ENCODE data around the gene PKD2. TPM values are rescaled to one million over a fixed set of nuclear protein-coding genes. Genes with fewer than 3 reads are reported as not detected.
A peak's percentile ranks its signal among the peaks of the same experiment; 100 is the strongest.

The PKD2 gene
- total and polyA plus RNA-seq, 2 donors (not counting 1 experiment from before 2014, with no cell fraction given): 109 to 158 TPM

DNA sequence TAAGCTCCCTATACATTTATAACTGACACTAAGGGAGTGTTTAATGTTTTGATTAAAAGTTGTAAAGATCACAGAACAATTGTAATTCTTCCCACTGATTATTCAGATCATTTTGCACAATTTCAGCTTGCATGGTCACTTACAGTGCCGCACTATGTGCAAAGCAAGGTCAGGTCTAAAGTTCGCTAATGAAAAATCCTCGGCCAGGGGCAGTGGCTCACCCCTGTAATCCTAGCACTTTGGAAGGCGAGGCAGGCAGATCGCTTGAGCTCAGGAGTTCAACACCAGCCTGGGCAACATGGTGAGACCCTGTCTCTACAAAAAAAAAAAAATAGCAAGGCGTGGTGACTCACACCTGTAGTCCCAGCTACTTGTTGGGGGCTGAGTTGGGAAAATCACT is 57.0 kb downstream of the PKD2 start:
- H3K9me3 ChIP-seq (ENCODE audit: control insufficient read depth, insufficient read depth, low read depth, low read length): no peaks in the 10 kb centered on the region
- no peak overlapping the region for H2AFZ ChIP-seq (ENCODE audit: low read length)
- no peak for TF ChIP-seq CTCF (conservative IDR thresholded peaks at IDR 0.05 in 1 of 2, IDR thresholded peaks at IDR 0.05 in 1 of 2; ENCODE audit: low read depth in 1 of 2, low read length in 2 of 2)
- TF ChIP-seq EZH2 (IDR thresholded peaks at IDR 0.05; ENCODE audit: low read length, missing control alignments): no peak
- no peak overlapping the region for H3K27ac ChIP-seq (ENCODE audit: insufficient read depth, low read length)
- DNase-seq (ENCODE audit: low read depth in 2 of 2): no peak
- no peak overlapping the region for H3K4me3 ChIP-seq (replicated peaks in 1 of 4; ENCODE audit: control extremely low read depth in 1 of 4, insufficient read depth in 1 of 4, low read depth in 3 of 4, low read length in 4 of 4)
- no peak overlapping the region for H3K4me2 ChIP-seq (ENCODE audit: extremely low read depth, insufficient read depth, low read length)
- no peaks in the 10 kb centered on the region for H3K4me1 ChIP-seq (ENCODE audit: control insufficient read depth, extremely low read depth, insufficient read depth, low read length)
- no peaks in the 10 kb centered on the region for H4K20me1 ChIP-seq (ENCODE audit: control insufficient read depth, extremely low read depth, insufficient read depth, low read length)
- no peaks in the 10 kb centered on the region for H3K27me3 ChIP-seq (ENCODE audit: control insufficient read depth, insufficient read depth, low read length)
- peaks cover 11% of the 10 kb centered on the region for H3K36me3 ChIP-seq (ENCODE audit: control insufficient read depth, insufficient read depth, low read length)
- no peaks in the 10 kb centered on the region for H3K79me2 ChIP-seq (ENCODE audit: control insufficient read depth, insufficient read depth, low read length)
- no peak overlapping the region for H3K9ac ChIP-seq (ENCODE audit: insufficient read depth, low read length)

- H4K20me1 ChIP-seq (ENCODE audit: control insufficient read depth, extremely low read depth, insufficient read depth, low read length): no peaks in the 10 kb centered on the region
- no peak overlapping the region for H3K27ac ChIP-seq (ENCODE audit: insufficient read depth, low read length)
- no peak overlapping the region for H3K4me2 ChIP-seq (ENCODE audit: extremely low read depth, insufficient read depth, low read length)
- H3K4me1 ChIP-seq (ENCODE audit: control insufficient read depth, extremely low read depth, insufficient read depth, low read length): no peaks in the 10 kb centered on the region
- H3K27me3 ChIP-seq (ENCODE audit: control insufficient read depth, insufficient read depth, low read length): no peaks in the 10 kb centered on the region
- peaks cover 11% of the 10 kb centered on the region for H3K36me3 ChIP-seq (ENCODE audit: control insufficient read depth, insufficient read depth, low read length)
- no peak overlapping the region for H3K4me3 ChIP-seq (replicated peaks in 1 of 4; ENCODE audit: control extremely low read depth in 1 of 4, insufficient read depth in 1 of 4, low read depth in 3 of 4, low read length in 4 of 4)
- H3K9me3 ChIP-seq (ENCODE audit: control insufficient read depth, insufficient read depth, low read depth, low read length): no peaks in the 10 kb centered on the region
- DNase-seq (ENCODE audit: low read depth in 2 of 2): peak in 1 of 2 donors; percentile 4
- no peak overlapping the region for H2AFZ ChIP-seq (ENCODE audit: low read length)
- TF ChIP-seq EZH2 (IDR thresholded peaks at IDR 0.05; ENCODE audit: low read length, missing control alignments) (no peak), CTCF (conservative IDR thresholded peaks at IDR 0.05 in 1 of 2, IDR thresholded peaks at IDR 0.05 in 1 of 2; ENCODE audit: low read depth in 1 of 2, low read length in 2 of 2) (no peak)
- H3K9ac ChIP-seq (ENCODE audit: insufficient read depth, low read length): no peak overlapping the region
- no peaks in the 10 kb centered on the region for H3K79me2 ChIP-seq (ENCODE audit: control insufficient read depth, insufficient read depth, low read length)
These were observed 62.6 kb downstream of the PKD2 start for GRCh38 chr4:88070031-88070430.

- no peaks in the 10 kb centered on the region for H3K79me2 ChIP-seq (ENCODE audit: control insufficient read depth, insufficient read depth, low read length)
- no peak overlapping the region for H3K27ac ChIP-seq (ENCODE audit: insufficient read depth, low read length)
- H3K27me3 ChIP-seq (ENCODE audit: control insufficient read depth, insufficient read depth, low read length): no peaks in the 10 kb centered on the region
- no peak for TF ChIP-seq EZH2 (IDR thresholded peaks at IDR 0.05; ENCODE audit: low read length, missing control alignments)
- TF ChIP-seq CTCF (conservative IDR thresholded peaks at IDR 0.05 in 1 of 2, IDR thresholded peaks at IDR 0.05 in 1 of 2; ENCODE audit: low read depth in 1 of 2, low read length in 2 of 2): no peak
- H3K4me1 ChIP-seq (ENCODE audit: control insufficient read depth, extremely low read depth, insufficient read depth, low read length): no peaks in the 10 kb centered on the region
- H3K4me3 ChIP-seq (replicated peaks in 1 of 4; ENCODE audit: control extremely low read depth in 1 of 4, insufficient read depth in 1 of 4, low read depth in 3 of 4, low read length in 4 of 4): no peak overlapping the region
- no peak for DNase-seq (ENCODE audit: low read depth in 2 of 2)
- no peak overlapping the region for H2AFZ ChIP-seq (ENCODE audit: low read length)
- no peak overlapping the region for H3K9ac ChIP-seq (ENCODE audit: insufficient read depth, low read length)
- no peaks in the 10 kb centered on the region for H4K20me1 ChIP-seq (ENCODE audit: control insufficient read depth, extremely low read depth, insufficient read depth, low read length)
- no peaks in the 10 kb centered on the region for H3K9me3 ChIP-seq (ENCODE audit: control insufficient read depth, insufficient read depth, low read depth, low read length)
- H3K36me3 ChIP-seq (ENCODE audit: control insufficient read depth, insufficient read depth, low read length): peaks cover 4% of the 10 kb centered on the region
- no peak overlapping the region for H3K4me2 ChIP-seq (ENCODE audit: extremely low read depth, insufficient read depth, low read length)
These were observed 67.9 kb downstream of the PKD2 start for GRCh38 chr4:88075336-88075735.

All from fibroblast of lung (primary cell).